DMS153 treated with DMSO at 0.1 percent for 48 hours (cell line): ENCODE data around the gene PCBP4.

ENCODE experiments used
- DNase-seq: peaks from one replicate; lab custom pipeline; 2025; ENCODE audit not compliant: unreplicated experiment; lab: John Stamatoyannopoulos, UW

PCBP4 gene

GRCh38 chr3:51921081-51921578 lies 46.1 kb downstream of the PCBP4 start:
- DNase-seq: no peak

DNA sequence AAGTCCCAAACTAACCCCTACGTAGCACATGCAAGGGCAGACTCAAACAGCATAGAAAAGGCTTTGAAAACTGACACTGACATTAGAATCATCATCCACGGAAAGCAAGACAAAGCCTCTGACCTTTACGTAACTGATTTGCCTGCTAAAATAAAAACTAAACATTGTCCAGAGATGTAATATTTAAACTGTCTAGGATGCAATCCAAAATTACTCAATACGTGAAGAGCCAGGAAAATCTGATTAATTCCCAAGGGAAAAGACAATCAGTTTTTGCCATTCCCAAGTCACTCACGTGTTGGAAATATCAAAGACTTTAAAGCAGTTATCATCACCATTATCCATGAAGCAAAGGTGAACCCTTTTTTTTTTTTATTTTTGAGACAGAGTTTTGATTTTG lies 50.8 kb downstream of the PCBP4 start:
- no peak for DNase-seq

GRCh38 chr3:51908026-51908425 lies 59.2 kb downstream of the PCBP4 start:
- DNase-seq: no peak
